EL (cell line): ENCODE measurements around the gene CHAF1B.

Experiments
- DNase-seq: peaks from one replicate; pipeline ENCODE4 v3.0.0-alpha.2; 2016

CHAF1B gene

GRCh38 chr21:36464590-36464989, 79.4 kb downstream of the CHAF1B start:
- DNase-seq: no peak

GRCh38 chr21:36465478-36465877, 80.3 kb downstream of the CHAF1B start:
- DNase-seq: no peak

GRCh38 chr21:36466061-36466511, 80.9 kb downstream of the CHAF1B start:
- DNase-seq: no peak
